ENCODE measurements around the gene UPK1A. TPM values are rescaled to one million over a fixed set of nuclear protein-coding genes. Genes with fewer than 3 reads are reported as not detected.
"Not testable (repeated sequence)": the region's sequence is repeated elsewhere in the genome, so short reads cannot be mapped to it uniquely, and the experiment has no call there.

Gene UPK1A
- total RNA-seq, 1 donor from 2014 or later, result 0.59 TPM

- Mint-ChIP-seq H3K36me3 (ENCODE audit: low read depth) (peaks cover 28% of the 10 kb centered on the region), H3K27ac (peak within 1 kb of the TSS; percentile 71), H3K4me3 (ENCODE audit: low read depth) (peak within 1 kb of the TSS; percentile 96), H3K9me3 (no peaks in the 10 kb centered on the region), H3K27me3 (ENCODE audit: low read depth) (no peaks in the 10 kb centered on the region), H3K4me1 (ENCODE audit: low read depth) (peaks cover 17% of the 10 kb centered on the region)
- DNase-seq (ENCODE audit: low spot score), result peak; percentile 93
- intact Hi-C loops (cut with micrococcal nuclease), result loop anchor here (5.0 to 10.0 kb wide), 3 partner anchors 94 to 467 kb away; partner anchors contain the start of genes IGFLR1, OVOL3, POLR2I and TBCB
These were observed 18.0 kb upstream of the UPK1A start, which contains the start of gene COX6B1 for GRCh38 chr19:35648017-35648961. Gene COX6B1, plus strand, starts transcription at chr19:35648323. Its CDS starts 2,921 bp downstream, at chr19:35651244.

- Mint-ChIP-seq H3K27ac (no peak overlapping the region), H3K27me3 (ENCODE audit: low read depth) (no peaks in the 10 kb centered on the region), H3K9me3 (no peaks in the 10 kb centered on the region), H3K4me1 (ENCODE audit: low read depth) (peaks cover 8% of the 10 kb centered on the region), H3K36me3 (ENCODE audit: low read depth) (peaks cover 44% of the 10 kb centered on the region), H3K4me3 (ENCODE audit: low read depth) (peak overlapping the region; percentile 37)
- no peak for DNase-seq (ENCODE audit: low spot score)
- intact Hi-C loops (cut with micrococcal nuclease), result no loop called here
These were observed 15.7 kb upstream of the UPK1A start for GRCh38 chr19:35650581-35650980.

GRCh38 chr19:35654828-35655227 lies 11.5 kb upstream of the UPK1A start:
- H3K4me3 Mint-ChIP-seq (ENCODE audit: low read depth); H3K27me3 Mint-ChIP-seq (ENCODE audit: low read depth); intact Hi-C loops (cut with micrococcal nuclease); H3K9me3 Mint-ChIP-seq; DNase-seq (ENCODE audit: low spot score); H3K27ac Mint-ChIP-seq; H3K4me1 Mint-ChIP-seq (ENCODE audit: low read depth): not testable (repeated sequence)
- peaks cover 59% of the 10 kb centered on the region for H3K36me3 Mint-ChIP-seq (ENCODE audit: low read depth)

- Mint-ChIP-seq H3K27me3 (ENCODE audit: low read depth) (no peaks in the 10 kb centered on the region), H3K27ac (no peak overlapping the region), H3K9me3 (no peaks in the 10 kb centered on the region), H3K4me1 (ENCODE audit: low read depth) (peaks cover 6% of the 10 kb centered on the region), H3K4me3 (ENCODE audit: low read depth) (no peak overlapping the region), H3K36me3 (ENCODE audit: low read depth) (peaks cover 57% of the 10 kb centered on the region)
- no peak for DNase-seq (ENCODE audit: low spot score)
- intact Hi-C loops (cut with micrococcal nuclease), result no loop called here
These were observed 10.7 kb upstream of the UPK1A start for GRCh38 chr19:35655600-35655999.

- no peaks in the 10 kb centered on the region for H3K27me3 Mint-ChIP-seq (ENCODE audit: low read depth)
- peaks cover 1% of the 10 kb centered on the region for H3K4me1 Mint-ChIP-seq (ENCODE audit: low read depth)
- intact Hi-C loops (cut with micrococcal nuclease), result no loop called here
- no peak overlapping the region for H3K27ac Mint-ChIP-seq
- H3K36me3 Mint-ChIP-seq (ENCODE audit: low read depth), result peaks cover 48% of the 10 kb centered on the region
- H3K9me3 Mint-ChIP-seq, result no peaks in the 10 kb centered on the region
- H3K4me3 Mint-ChIP-seq (ENCODE audit: low read depth), result no peak overlapping the region
- DNase-seq (ENCODE audit: low spot score), result no peak
These were observed 9.6 kb upstream of the UPK1A start for GRCh38 chr19:35656700-35657099.

GRCh38 chr19:35657904-35658700 lies 8.2 kb upstream of the UPK1A start:
- Mint-ChIP-seq H3K4me1 (ENCODE audit: low read depth) (no peaks in the 10 kb centered on the region), H3K36me3 (ENCODE audit: low read depth) (peaks cover 43% of the 10 kb centered on the region), H3K9me3 (no peaks in the 10 kb centered on the region), H3K4me3 (ENCODE audit: low read depth) (no peak overlapping the region), H3K27ac (no peak overlapping the region), H3K27me3 (ENCODE audit: low read depth) (no peaks in the 10 kb centered on the region)
- DNase-seq (ENCODE audit: low spot score), result no peak
- intact Hi-C loops (cut with micrococcal nuclease), result no loop called here

- Mint-ChIP-seq H3K36me3 (ENCODE audit: low read depth) (peaks cover 19% of the 10 kb centered on the region), H3K9me3 (no peaks in the 10 kb centered on the region), H3K4me3 (ENCODE audit: low read depth) (no peak overlapping the region), H3K27ac (no peak overlapping the region), H3K27me3 (ENCODE audit: low read depth) (no peaks in the 10 kb centered on the region), H3K4me1 (ENCODE audit: low read depth) (no peaks in the 10 kb centered on the region)
- intact Hi-C loops (cut with micrococcal nuclease), result no loop called here
- no peak for DNase-seq (ENCODE audit: low spot score)
These were observed 4.3 kb upstream of the UPK1A start for GRCh38 chr19:35661995-35662340.

- no peaks in the 10 kb centered on the region for H3K9me3 Mint-ChIP-seq
- H3K4me3 Mint-ChIP-seq (ENCODE audit: low read depth), result no peak overlapping the region
- H3K36me3 Mint-ChIP-seq (ENCODE audit: low read depth), result peaks cover 6% of the 10 kb centered on the region
- intact Hi-C loops (cut with micrococcal nuclease), result no loop called here
- no peaks in the 10 kb centered on the region for H3K4me1 Mint-ChIP-seq (ENCODE audit: low read depth)
- H3K27ac Mint-ChIP-seq, result no peak overlapping the region
- H3K27me3 Mint-ChIP-seq (ENCODE audit: low read depth), result peaks cover under 1% of the 10 kb centered on the region
- no peak for DNase-seq (ENCODE audit: low spot score)
These were observed 2.3 kb upstream of the UPK1A start for GRCh38 chr19:35663981-35664380.

- no peak for DNase-seq (ENCODE audit: low spot score)
- peaks cover 11% of the 10 kb centered on the region for H3K27me3 Mint-ChIP-seq (ENCODE audit: low read depth)
- H3K27ac Mint-ChIP-seq, result no peak overlapping the region
- H3K4me1 Mint-ChIP-seq (ENCODE audit: low read depth), result peaks cover 2% of the 10 kb centered on the region
- H3K9me3 Mint-ChIP-seq, result no peaks in the 10 kb centered on the region
- no peak overlapping the region for H3K4me3 Mint-ChIP-seq (ENCODE audit: low read depth)
- H3K36me3 Mint-ChIP-seq (ENCODE audit: low read depth), result no peaks in the 10 kb centered on the region
- intact Hi-C loops (cut with micrococcal nuclease), result no loop called here
These were observed 1.2 kb upstream of the UPK1A start for GRCh38 chr19:35665157-35665556.

GRCh38 chr19:35665604-35666003 lies 713 bp upstream of the UPK1A start:
- H3K36me3 Mint-ChIP-seq (ENCODE audit: low read depth), result no peaks in the 10 kb centered on the region
- H3K27me3 Mint-ChIP-seq (ENCODE audit: low read depth), result peaks cover 12% of the 10 kb centered on the region
- H3K4me1 Mint-ChIP-seq (ENCODE audit: low read depth), result peaks cover 2% of the 10 kb centered on the region
- no peak overlapping the region for H3K27ac Mint-ChIP-seq
- H3K4me3 Mint-ChIP-seq (ENCODE audit: low read depth), result no peak overlapping the region
- DNase-seq (ENCODE audit: low spot score), result no peak
- H3K9me3 Mint-ChIP-seq, result no peaks in the 10 kb centered on the region
- intact Hi-C loops (cut with micrococcal nuclease), result no loop called here

GRCh38 chr19:35669566-35669965 lies 3.2 kb downstream of the UPK1A start:
- Mint-ChIP-seq H3K27ac (no peak overlapping the region), H3K4me1 (ENCODE audit: low read depth) (peaks cover 13% of the 10 kb centered on the region), H3K9me3 (no peaks in the 10 kb centered on the region), H3K4me3 (ENCODE audit: low read depth) (no peak overlapping the region), H3K27me3 (ENCODE audit: low read depth) (peaks cover 29% of the 10 kb centered on the region), H3K36me3 (ENCODE audit: low read depth) (no peaks in the 10 kb centered on the region)
- intact Hi-C loops (cut with micrococcal nuclease), result no loop called here
- no peak for DNase-seq (ENCODE audit: low spot score)

GRCh38 chr19:35669974-35670373 lies 3.7 kb downstream of the UPK1A start:
- no peak overlapping the region for H3K4me3 Mint-ChIP-seq (ENCODE audit: low read depth)

GRCh38 chr19:35670686-35671085 lies 4.4 kb downstream of the UPK1A start:
- H3K27ac Mint-ChIP-seq, result no peak overlapping the region
- intact Hi-C loops (cut with micrococcal nuclease), result no loop called here
- no peak for DNase-seq (ENCODE audit: low spot score)
- H3K4me3 Mint-ChIP-seq (ENCODE audit: low read depth), result no peak overlapping the region
- H3K9me3 Mint-ChIP-seq, result no peaks in the 10 kb centered on the region
- H3K27me3 Mint-ChIP-seq (ENCODE audit: low read depth), result peaks cover 29% of the 10 kb centered on the region
- no peaks in the 10 kb centered on the region for H3K36me3 Mint-ChIP-seq (ENCODE audit: low read depth)
- peaks cover 13% of the 10 kb centered on the region for H3K4me1 Mint-ChIP-seq (ENCODE audit: low read depth)

More at GRCh38 chr19:35669974-35670373, 3.7 kb downstream of the UPK1A start:
- H3K27me3 Mint-ChIP-seq (ENCODE audit: low read depth), result peaks cover 29% of the 10 kb centered on the region
- H3K9me3 Mint-ChIP-seq, result no peaks in the 10 kb centered on the region
- DNase-seq (ENCODE audit: low spot score), result no peak
- no peak overlapping the region for H3K27ac Mint-ChIP-seq
- no peaks in the 10 kb centered on the region for H3K36me3 Mint-ChIP-seq (ENCODE audit: low read depth)
- intact Hi-C loops (cut with micrococcal nuclease), result no loop called here
- peaks cover 13% of the 10 kb centered on the region for H3K4me1 Mint-ChIP-seq (ENCODE audit: low read depth)

All from activated T-helper 2 cell treated with anti-CD3 and anti-CD28 coated beads, Interferon-gamma antibody, Interleukin-2, Interleukin-4, amounts not matched to agents 10 μg/mL and 5 μg/mL and 100 μg/mL, durations not matched to agents 14 hours and 24 hours and 36 hours (primary cell).